GM19463 (cell line): Measurements from ENCODE around the gene UPK3BL2.
"Not testable (repeated sequence)": the region's sequence is repeated elsewhere in the genome, so short reads cannot be mapped to it uniquely, and the experiment has no call there.

Source experiments
- ATAC-seq: cut with Tn5 transposase; IDR thresholded peaks from one replicate; pipeline ENCODE4 v1.9.1; 2021; ENCODE audit warnings: mild to moderate bottlenecking, moderate library complexity; ENCODE audit not compliant: unreplicated experiment

The UPK3BL2 gene, protein sequence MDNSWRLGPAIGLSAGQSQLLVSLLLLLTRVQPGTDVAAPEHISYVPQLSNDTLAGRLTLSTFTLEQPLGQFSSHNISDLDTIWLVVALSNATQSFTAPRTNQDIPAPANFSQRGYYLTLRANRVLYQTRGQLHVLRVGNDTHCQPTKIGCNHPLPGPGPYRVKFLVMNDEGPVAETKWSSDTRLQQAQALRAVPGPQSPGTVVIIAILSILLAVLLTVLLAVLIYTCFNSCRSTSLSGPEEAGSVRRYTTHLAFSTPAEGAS

GRCh38 chr7:102543596-102543995 is at the start of gene UPK3BL2:
TSS of gene UPK3BL2 (minus strand) at chr7:102543696. CDS start at chr7:102543636, 60 bp downstream.
- not testable (repeated sequence) for ATAC-seq

DNA sequence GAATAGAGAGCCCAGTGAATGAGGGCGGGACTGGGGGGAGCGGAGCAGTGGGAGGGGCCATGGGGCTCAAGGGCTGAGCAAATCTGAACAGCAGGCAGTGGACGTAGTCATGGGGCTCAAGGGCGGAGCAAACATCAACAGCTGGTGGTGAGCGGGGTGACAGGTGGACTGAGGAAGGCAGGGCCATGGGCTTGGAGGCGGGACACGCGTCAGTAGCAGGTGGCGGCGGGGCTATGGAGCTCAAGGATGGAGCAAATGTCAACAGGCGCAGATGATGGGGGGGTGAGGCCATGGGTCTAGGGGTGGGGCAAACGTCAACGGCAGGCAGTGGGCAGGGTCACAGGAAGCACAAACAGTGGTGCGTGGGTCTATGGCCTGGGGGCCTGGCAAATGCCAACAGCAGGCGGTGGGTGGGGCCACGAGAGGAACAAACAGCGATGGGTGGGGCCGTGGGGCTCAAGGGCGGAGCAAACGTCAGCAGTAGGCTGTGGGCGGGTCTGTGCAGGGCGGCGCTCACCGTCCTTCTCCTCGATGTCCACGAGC is 49.1 kb upstream of the UPK3BL2 start:
- peak; percentile 41 for ATAC-seq

- ATAC-seq, result peak; percentile 49
These were observed 46.4 kb upstream of the UPK3BL2 start for GRCh38 chr7:102589857-102590256.

- ATAC-seq, result not testable (repeated sequence)
These were observed 40.0 kb upstream of the UPK3BL2 start for GRCh38 chr7:102583495-102583894.

- not testable (repeated sequence) for ATAC-seq
These were observed 38.2 kb upstream of the UPK3BL2 start for GRCh38 chr7:102581722-102582121.

GRCh38 chr7:102578486-102578885 is 35.0 kb upstream of the UPK3BL2 start:
- ATAC-seq, result not testable (repeated sequence)

DNA sequence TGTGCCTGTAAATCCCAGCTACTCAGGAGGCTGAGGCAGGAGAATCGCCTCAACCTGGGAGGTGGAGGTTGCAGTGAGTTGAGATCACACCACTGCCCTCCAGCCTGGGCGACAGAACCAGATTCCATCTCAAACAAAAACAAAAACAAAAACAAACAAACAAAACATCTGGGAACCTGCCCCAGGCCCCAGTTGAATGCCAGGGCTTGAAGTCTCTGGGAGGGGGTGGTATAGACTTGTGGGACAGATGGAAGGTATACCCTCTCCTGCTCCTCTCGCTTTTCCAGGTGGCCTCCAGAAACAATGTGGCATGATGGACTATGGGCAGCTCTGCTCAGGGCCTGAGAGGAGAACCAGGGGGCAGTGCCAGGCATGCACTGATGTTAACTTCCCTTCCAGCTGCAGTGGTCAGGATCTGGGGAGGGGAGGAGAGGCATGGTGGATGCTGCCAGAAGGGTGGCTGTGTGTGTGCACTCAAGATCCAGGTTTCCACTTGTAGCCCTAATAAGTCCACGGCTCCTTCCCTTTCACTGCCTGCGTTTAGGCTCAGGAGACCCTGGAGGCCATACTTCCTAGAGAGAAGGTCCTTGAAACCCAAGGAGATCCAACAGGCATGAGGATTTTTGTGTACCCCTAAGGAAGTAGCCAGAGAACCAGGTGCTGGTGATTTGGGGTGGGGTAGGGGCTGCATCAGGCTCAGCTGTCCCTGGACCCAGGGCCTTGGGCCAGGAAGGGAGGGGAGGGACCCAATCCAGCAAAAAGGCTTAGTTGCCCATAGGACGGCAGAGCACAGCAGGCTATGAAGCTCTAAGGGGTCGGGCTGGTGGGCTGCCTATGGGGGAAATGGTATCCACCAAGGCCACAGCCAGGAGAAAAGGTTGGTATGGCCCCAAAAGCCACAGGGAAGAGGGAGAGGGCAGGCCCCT is 34.1 kb upstream of the UPK3BL2 start:
- ATAC-seq, result not testable (repeated sequence)

DNA sequence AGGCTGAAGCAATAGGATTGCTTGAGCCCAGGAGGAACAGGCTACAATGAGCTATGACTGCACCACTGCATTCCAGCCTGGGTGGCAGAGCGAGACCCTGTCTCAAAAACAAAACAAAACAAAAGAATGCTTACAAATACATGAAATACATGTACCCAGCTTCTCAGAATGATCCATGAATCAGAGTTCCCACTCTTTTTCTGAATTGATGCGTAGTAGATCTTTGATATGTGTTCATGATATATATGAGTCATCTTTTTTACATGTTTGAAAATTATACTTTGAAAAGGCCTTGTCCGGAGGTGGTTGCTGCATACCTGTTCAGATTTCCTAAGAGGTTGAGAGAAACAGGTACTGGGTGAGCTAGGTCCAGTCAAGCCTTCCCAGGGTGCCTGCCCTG is 32.9 kb upstream of the UPK3BL2 start:
- ATAC-seq, result not testable (repeated sequence)

GRCh38 chr7:102574607-102575006 is 31.1 kb upstream of the UPK3BL2 start:
- not testable (repeated sequence) for ATAC-seq

DNA sequence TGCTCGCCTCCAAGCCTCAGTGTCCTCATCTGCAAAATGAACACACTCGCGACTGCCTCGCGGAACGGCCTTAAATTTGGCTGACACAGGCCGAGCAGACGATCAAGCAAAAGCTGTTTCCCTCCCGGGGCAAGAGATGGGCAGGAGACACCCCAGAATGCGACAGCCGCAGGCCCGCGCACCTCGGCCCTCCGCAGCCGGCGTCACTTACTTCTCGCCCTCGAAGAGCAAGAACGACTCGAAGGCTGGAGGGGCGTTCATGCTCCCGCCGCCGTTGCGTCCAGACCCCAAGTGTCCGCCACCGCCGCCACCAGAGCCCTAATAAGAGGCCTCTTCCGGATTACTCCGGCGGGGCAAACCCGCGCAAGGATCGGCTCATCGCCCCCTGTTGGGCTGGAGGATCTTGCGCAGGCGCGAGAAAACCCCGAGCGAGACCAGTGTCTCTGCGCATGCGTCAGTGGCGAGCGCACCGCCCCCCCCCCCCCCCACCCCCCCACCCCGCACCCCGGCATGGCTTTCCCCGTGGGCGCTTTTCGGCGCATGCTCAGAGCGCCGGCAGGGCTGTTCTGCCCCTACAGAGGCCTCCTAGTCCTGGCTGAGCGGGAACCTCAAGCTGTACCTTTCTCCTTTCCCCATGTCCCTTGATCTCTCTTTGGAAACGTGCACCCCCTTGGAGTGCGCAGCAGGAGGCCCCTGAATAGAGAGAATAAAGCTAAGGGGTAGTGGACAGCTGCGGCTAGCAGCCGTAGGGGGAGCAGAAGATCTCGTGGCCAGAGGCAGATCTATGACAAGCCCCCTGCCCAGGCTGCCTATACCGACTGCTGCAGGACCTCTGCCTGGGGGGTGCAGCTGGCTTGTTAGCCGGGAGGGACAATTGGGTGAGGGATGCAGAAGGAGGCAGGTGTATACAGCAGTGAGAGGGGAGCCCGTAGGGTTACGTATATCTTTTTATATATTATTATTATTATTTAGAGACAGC is 29.1 kb upstream of the UPK3BL2 start, which contains the start of gene POLR2J3:
TSS of gene POLR2J3 (minus strand) at position 323 of the 979 bp plus-strand sequence. CDS start at position 261, 62 bp downstream.
- ATAC-seq, result peak; percentile 96

- not testable (repeated sequence) for ATAC-seq
These were observed 25.1 kb upstream of the UPK3BL2 start for GRCh38 chr7:102568620-102569019.

GRCh38 chr7:102550808-102551422 is 7.4 kb upstream of the UPK3BL2 start, which contains the start of gene SPDYE2:
TSS of gene SPDYE2 (plus strand) at chr7:102551226. CDS start at chr7:102553256, 2,030 bp downstream.
- ATAC-seq, result not testable (repeated sequence)

- peak; percentile 89 for ATAC-seq
These were observed 2.9 kb upstream of the UPK3BL2 start for GRCh38 chr7:102546353-102546752.

- ATAC-seq, result not testable (repeated sequence)
These were observed 1.8 kb upstream of the UPK3BL2 start for GRCh38 chr7:102545288-102545687.

DNA sequence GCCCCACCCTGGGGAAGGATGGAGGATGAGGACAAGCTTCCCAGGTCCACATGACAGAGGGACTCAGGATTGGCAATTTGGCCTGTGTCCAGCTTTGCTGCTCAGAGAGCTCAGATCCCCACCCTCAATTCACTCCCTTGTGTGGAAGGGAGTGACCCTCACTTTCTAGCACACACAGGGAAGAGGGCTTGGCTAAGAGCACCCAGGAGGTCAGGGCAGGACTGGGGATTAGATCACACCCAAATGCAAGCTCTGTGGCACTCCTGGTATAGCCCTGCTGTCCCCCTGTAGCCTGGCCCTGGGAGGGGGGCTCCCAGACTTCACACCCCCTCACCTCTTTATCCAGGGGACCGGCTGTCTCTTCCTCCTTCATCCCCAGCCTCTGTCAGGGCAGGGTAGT is 876 bp upstream of the UPK3BL2 start:
- not testable (repeated sequence) for ATAC-seq

GRCh38 chr7:102542771-102543170 is 725 bp downstream of the UPK3BL2 start:
- not testable (repeated sequence) for ATAC-seq

- not testable (repeated sequence) for ATAC-seq
These were observed 1.4 kb downstream of the UPK3BL2 start for GRCh38 chr7:102542083-102542482.

DNA sequence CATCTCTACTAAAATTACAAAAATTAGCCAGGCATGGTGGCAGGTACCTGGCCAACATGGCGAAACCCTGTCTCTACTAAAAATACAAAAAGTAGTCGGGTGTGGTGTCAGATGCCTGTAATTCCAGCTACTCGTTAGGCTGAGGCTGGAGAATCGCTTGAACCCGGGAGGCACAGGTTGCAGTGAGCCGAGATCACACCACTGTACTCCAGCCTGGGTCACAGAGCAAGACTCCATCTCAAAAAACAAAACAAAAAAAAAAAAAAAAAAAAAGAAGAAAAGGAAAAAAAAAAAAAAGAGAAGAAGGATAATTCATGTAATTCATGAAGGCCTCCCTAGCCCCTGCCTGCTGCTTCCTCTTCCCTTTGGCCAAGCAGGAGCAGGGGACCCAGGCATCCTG is 2.9 kb downstream of the UPK3BL2 start:
- not testable (repeated sequence) for ATAC-seq

DNA sequence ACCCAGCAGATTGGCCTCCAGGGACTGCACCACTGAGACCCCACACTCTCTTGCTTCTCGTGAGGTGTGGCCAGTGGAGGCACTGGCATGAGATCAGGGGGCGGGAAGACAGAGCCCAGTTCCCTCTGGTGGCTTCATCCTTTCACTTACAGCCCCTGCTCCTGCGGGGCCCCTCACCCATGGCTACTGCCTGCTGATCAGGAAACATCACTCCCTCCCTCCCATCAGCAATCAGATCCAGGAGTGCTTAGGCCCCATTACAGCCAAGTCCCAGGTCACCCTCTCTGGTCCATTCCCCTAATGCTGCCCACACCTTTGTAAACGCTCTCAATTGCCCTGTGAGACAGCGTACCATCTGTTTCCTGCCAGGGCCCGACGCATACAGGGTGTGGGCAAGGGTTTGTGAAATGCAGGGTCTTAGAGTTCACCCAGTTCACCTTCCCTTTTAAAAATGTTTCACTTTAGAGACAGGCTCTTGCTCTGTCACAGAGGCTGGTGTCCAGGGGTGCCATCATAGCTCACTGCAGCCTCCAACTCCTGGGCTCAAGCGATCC is 8.4 kb downstream of the UPK3BL2 start:
- not testable (repeated sequence) for ATAC-seq
